NCI-H128 (cell line): ENCODE data around the gene FAM170B.

Source experiments
- DNase-seq: peaks from one replicate; lab custom pipeline; 2025; ENCODE audit not compliant: unreplicated experiment; lab: John Stamatoyannopoulos, UW

FAM170B gene

GRCh38 chr10:49128854-49129253, 5.0 kb downstream of the FAM170B start:
- DNase-seq, result no peak

GRCh38 chr10:49123981-49124950, 9.6 kb downstream of the FAM170B start:
- DNase-seq, result no peak

DNA sequence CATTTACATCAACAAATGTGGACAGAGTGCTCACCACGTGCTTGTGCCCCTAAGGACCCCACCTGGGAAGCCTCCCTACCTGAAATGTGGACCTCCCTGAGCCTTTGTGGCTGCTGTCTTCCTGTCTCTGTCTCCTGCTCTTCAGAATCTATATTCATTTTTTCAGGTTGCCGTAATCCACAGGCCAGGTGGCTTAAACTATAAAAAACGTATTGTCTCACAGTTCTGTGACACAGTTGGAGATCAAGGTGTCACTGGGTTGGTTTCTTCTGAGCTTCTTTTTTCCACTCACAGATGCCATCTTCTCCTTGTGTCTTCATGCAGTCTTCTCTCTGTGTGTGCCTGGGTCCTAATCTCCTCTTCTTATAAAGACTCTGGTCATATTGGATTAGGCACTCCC, 12.9 kb downstream of the FAM170B start:
- no peak for DNase-seq

GRCh38 chr10:49119746-49120145, 14.1 kb downstream of the FAM170B start:
- no peak for DNase-seq

DNA sequence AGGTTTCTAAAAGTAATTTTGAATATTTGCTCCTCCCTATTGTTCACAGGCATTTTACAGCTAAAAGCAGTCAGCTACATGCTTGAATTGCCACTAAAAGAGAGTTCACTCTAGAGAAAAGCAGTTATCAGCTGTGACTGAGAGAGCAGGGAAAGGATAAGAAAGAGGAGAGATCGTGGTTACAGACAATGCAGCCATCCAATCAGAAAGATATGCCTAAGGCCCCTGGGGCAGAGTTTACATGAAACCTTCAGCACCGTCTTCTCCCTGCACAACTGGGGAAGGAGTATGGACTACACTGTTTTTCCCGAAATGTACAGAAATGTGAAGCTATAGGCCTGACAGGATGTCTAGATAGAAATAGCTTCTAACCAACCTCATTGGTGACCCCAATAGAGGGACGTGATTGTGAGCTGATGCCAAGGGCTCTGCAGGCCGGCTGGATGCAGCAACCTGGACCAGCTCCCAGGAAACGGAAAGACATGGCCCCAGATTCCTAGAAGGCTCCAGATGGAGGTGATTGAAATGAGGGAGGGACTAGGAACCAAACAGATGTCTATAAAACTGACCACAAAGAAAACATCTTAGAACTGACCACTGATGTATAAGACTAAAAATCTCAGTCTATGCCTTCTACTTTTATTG, 15.3 kb downstream of the FAM170B start:
- no peak for DNase-seq

DNA sequence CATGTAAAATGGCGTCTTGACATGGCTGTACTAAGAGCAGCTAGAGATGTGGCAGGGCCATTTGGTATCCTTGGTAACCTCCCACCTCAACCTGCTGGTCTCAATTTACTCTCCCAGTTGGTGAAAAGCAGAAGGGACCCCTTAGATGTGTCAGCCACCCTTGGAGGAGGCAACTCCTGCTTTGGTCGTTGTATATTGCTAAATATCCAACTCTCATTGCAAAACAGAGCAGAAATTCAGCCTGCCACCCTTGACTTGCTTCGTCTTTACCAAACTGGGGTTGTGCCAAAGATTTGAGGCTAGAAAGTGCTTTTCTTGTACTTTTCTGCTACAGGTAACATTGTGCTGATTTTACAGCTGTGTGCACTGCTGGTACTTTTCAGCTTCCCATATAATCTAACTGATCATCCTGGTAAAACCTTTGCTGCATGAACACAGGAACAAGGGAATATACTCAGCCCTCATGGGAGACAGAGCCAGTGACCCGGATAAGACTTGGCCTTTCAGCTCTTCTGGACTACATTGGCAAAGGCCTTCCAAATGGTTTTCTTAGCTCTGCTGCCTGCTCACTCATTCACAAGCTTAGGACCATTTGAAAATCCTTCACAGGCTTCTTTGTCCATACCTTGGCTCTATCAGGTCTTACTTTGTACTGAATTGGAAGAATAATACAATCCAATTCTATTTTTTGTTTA, 16.3 kb downstream of the FAM170B start:
- no peak for DNase-seq

DNA sequence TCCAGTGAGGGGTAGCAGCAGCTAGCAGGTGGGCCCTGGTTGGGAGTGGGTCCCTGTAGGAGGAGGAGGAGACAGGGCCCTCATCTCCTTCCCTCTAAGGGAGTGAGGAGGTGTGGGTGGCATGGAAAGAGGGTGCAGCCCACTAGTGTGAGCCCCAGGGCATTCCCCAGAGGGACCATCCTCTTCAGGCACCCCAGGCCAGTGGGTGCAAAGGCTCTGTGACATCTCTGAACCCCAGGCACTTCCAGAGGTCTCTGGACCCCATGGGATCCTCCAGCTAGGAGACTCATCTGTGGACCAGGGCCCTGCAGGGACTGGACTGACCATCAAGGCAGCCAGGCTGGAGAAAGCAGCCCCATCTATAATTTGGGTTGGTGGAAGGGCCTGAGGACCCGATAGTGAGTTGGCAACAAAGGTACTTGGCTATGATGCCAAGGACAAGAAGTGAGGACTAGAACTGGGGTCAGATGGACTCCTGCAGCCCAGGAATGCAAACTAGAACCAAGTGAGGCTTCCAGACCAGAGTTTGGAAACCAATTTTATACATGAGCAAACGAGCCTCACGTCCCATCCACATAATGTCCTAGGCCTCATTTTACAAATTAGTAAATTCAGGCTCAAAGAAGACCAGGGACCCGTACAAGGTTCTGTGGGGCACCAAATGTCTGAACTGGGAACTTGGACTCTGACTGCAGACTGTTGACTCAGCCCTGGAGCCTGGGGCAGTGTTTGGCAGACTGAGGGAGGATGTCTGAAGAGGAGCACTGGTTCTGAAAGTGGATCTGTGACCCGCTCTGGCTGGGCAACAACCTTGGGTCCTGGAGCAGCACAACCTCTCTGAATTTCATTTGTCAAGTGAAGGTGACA, 17.1 kb downstream of the FAM170B start:
- no peak for DNase-seq

DNA sequence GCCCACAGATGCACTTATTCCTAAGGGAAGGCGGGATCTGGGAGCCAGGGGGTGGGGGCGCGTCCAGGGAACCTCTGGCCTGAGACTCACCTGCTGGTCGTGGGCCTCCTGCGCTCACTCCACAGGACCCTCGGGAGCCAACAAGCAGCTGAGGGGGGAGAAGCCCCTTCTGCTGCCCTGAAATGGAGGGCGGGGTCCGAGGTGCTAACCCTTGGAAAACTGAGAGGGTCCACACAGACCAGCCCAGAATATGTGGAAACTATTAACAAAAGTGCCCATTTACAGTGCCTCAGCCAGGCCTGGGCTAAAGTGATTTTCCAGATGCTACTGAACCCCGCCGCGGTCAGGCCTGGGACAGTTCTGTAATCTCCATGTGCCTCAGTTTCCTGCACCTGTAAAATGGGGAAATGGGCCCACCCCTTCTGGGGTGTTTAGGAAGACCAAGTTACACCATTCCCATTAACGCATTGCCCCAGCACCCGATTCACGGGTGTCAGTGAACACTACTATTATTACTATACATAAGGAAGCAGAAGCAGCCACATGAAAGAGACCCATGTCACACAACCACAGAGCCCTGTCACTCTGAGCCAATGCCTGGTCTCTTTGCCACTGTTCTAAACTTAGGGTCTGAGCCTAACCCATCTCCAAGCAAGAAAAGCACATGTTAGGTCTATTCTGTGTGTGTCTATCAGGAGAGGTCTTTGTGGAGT, 17.9 kb downstream of the FAM170B start:
- no peak for DNase-seq

DNA sequence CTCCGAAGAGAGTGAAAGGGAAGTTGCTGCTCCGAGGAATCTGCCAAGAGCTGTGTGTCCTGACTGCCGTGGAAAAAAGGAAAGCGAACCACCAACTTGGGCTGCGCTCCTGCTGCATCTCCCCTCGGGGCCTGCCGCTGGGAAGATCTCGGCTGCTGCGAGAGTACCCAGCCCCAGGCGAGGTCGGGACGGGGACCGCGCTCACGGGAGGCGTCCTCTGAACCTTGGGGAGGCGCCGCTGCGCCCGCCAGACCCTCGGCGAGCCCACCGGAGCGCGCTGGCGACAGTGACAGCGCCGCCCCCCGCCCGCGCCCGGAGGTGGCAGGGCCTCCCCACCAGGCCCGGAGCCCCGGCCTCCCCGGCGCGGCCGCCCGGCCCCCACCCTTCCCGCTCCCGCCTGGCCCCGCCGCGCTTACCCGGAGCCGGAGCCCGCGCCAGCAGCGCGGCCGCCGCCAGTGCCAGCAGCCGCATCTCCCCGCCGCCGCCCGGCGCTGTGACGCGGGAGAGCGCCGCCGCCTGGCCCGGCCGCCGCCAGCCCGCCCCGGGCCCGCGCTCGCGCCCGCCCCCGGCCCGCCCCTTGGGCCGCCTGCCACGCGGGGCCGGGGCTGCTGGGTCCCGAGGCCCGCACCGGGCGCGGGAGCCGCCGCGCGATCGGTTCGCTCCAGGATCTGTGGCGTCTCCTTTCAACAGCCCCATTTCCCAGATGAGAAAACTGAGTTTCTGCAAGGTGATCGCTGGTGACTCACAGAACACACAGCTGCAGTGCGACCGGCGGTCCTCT, 18.6 kb downstream of the FAM170B start, which contains the start of gene VSTM4:
TSS of gene VSTM4 (minus strand) at position 508 of the 781 bp plus-strand sequence. CDS start at position 471, 37 bp downstream.
- DNase-seq, result no peak

DNA sequence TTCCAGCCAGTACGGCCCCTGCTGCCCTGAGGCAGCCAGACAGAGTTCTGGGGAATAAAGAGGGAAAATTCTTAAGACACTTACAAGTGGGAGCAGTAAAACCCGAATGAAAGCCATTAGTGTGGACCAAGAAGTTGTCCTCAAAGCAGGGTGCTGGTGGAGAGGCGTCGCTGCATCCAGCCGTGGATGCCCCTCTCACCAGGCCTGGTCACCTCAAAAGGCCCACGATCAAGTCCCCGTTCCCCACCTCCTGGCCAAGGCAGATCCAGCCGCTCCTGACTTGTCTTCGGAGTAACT, 19.2 kb downstream of the FAM170B start:
- no peak for DNase-seq

- no peak for DNase-seq
Measured at GRCh38 chr10:49113741-49114141, 20.1 kb downstream of the FAM170B start.

GRCh38 chr10:49112851-49113250, 21.0 kb downstream of the FAM170B start:
- DNase-seq, result no peak

GRCh38 chr10:49112098-49112497, 21.7 kb downstream of the FAM170B start:
- no peak for DNase-seq

DNA sequence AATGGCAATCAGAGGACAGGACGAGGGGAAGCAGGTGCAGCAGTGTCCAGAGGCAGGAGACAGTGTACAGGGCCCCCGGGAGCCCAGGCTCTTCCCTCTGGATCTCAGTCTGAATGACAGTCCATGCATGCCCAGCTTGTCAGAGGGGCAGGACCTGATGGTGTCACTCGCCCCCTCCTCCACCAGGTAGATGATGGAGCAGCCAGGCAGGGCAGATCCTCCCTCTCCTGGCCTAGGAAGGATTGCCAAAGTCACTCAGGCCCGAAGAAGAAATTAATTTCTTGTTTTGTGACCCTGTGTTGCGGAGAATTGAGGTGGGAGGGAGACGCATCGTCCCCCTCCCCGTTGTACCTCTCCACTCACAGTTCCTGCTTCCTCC, 22.5 kb downstream of the FAM170B start:
- DNase-seq, result no peak

DNA sequence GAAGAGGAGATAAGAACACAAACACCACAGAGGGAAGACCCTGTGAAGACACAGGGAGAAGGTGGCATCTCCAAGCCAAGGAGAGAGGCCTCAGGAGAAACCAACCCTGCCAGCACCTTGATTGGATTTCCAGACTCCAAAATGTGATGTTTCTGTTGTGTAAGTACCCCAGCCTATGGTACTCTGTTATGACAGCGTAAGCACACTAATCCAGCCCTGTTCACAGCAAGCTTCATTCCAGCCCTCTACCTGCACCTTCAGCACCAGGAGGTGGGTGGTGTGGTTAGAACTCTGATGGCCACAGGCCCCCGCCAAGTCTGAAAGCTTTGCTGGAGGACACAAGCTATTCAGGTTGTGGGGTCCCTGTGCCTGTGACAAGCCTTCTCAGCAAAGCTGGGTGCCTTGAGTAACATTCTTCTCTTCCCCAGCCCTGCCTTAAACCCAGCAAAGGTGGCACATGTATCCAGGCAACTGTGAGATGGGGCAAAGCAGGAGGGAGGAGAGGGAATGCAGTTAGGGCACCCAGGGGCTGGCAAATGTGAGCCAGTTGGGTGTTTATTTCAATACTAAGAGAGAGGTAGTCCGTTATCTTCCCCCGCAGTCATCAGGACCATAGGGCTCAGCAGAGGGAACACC, 23.0 kb downstream of the FAM170B start:
- no peak for DNase-seq

- no peak for DNase-seq
Measured at GRCh38 chr10:49109669-49110340, 24.0 kb downstream of the FAM170B start.

- no peak for DNase-seq
Measured at GRCh38 chr10:49108656-49109055, 25.2 kb downstream of the FAM170B start.

DNA sequence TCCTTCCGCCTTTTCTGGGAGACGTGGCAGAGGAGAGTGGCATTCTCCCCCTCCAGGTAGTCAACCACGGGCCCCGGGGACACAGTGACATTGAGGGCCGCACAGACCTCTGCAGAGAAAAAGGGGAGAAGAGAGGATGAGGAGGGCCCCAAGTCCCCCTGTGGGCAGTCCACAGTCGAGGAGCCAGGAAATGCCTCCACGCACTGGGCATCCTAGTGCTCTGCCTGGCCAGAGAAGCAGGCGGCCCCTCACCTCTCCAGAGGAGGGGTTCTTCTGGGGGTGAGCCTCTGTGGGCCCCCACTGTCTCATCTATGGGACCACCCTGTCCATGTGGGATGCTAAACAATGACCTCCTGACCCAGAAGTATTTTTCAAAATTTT, 25.9 kb downstream of the FAM170B start:
- no peak for DNase-seq
